WTC11 (cell line): ENCODE data around the gene USP4.

Experiments used
- CTCF ChIP-seq: fragments of 200-600 bp; IDR thresholded peaks from 2 replicates; pipeline ENCODE4 v1.8.0; 2022; ENCODE audit warnings: antibody characterized with exemption
- JUN ChIP-seq: sonication (generic); formaldehyde crosslinking; IDR thresholded peaks from 2 replicates; pipeline ENCODE4 v1.8.0; 2023; ENCODE audit warnings: mild to moderate bottlenecking, missing genetic modification reagents

GRCh38 chr3:49333916-49334633 is 5.8 kb downstream of the USP4 start:
- TF ChIP-seq JUN (CRISPR knock-in tag): no peak
- no peak for TF ChIP-seq CTCF
